Measurements from ENCODE around the gene IQCH. TPM values are rescaled to one million over a fixed set of nuclear protein-coding genes. Genes with fewer than 3 reads are reported as not detected.

Gene IQCH
- total RNA-seq, 2 experiments from 2014 or later, result 1.5 to 2.0 TPM

DNA sequence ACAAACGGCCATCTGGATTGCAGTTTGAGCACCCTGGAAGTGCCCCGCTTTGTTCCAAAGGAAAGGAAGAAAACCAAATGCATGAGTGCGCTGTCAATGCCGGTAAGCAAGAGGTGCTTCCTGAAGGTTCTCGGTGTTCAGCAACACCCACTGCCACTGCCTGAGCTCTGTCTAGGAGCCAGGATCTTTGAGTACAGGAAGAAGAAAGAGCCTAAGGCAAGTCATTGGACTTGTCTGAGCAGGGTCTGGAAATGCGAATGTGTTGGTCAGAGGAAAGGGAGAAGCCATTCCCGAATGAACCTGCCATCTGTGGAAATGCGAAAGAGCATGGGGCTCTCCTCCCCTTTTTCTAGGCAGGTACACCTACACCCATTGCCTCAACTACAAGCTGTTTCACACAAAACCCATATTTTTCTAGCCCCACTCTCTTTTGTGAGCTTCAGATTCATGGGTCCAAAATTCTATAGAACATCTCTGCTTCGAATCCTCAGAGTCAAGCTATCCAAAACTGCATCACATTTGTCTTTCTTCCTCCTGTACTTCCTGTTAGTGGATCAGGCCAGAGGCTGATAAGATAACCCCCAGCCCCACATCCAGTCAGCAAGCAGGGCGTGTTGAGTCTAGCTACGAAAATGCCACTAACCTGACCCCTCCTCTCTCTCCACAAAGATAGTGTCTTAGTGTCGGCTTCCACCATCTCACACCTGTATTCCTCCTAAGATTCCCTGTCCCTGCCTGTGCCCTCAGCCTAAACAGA lies 210.8 kb downstream of the IQCH start:
- CTCF ChIA-PET, result interaction anchor here (2.1 kb wide), 1 partner anchor 8 kb away, joined by 7 read pairs; no protein-coding TSS in a partner anchor
- POLR2A ChIA-PET, result no interaction called here

DNA sequence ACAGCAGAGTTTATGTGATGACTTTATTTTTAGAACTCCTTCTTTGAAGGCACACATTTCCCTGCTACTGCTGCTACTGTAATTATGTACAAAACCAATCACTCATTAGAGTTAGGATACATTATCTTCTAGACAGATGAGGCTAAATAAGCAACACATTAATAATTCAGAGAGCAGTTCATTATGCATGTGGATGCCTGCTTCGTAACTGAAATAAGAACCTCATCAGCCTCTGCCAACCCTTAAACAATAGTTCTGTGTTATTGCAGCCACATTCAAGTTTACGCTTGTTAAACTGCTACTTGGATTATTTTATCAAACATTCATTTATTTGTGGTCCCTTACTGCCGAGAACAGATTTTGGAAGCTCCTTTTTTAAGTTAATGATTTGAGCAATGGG lies 213.8 kb downstream of the IQCH start:
- ChIA-PET POLR2A (no interaction called here), CTCF (no interaction called here)

- ChIA-PET CTCF (no interaction called here), POLR2A (no interaction called here)
These were observed 215.1 kb downstream of the IQCH start for GRCh38 chr15:67469680-67470079.

GRCh38 chr15:67472957-67473356 lies 218.4 kb downstream of the IQCH start:
- ChIA-PET POLR2A (no interaction called here), CTCF (no interaction called here)

GRCh38 chr15:67474405-67475110 lies 220.0 kb downstream of the IQCH start:
- POLR2A ChIA-PET, result no interaction called here
- CTCF ChIA-PET, result no interaction called here

GRCh38 chr15:67479781-67480505 lies 225.4 kb downstream of the IQCH start:
- ChIA-PET POLR2A (no interaction called here), CTCF (no interaction called here)

- POLR2A ChIA-PET, result no interaction called here
- CTCF ChIA-PET, result no interaction called here
These were observed 226.2 kb downstream of the IQCH start for GRCh38 chr15:67480741-67481140.

GRCh38 chr15:67481680-67482079 lies 227.1 kb downstream of the IQCH start:
- CTCF ChIA-PET, result no interaction called here

GRCh38 chr15:67495585-67495984 lies 241.0 kb downstream of the IQCH start:
- POLR2A ChIA-PET, result no interaction called here
- CTCF ChIA-PET, result interaction anchor here (1.1 kb wide), 1 partner anchor 39 kb away, joined by 3 read pairs; no protein-coding TSS in a partner anchor

More at GRCh38 chr15:67481680-67482079, 227.1 kb downstream of the IQCH start:
- POLR2A ChIA-PET, result no interaction called here

DNA sequence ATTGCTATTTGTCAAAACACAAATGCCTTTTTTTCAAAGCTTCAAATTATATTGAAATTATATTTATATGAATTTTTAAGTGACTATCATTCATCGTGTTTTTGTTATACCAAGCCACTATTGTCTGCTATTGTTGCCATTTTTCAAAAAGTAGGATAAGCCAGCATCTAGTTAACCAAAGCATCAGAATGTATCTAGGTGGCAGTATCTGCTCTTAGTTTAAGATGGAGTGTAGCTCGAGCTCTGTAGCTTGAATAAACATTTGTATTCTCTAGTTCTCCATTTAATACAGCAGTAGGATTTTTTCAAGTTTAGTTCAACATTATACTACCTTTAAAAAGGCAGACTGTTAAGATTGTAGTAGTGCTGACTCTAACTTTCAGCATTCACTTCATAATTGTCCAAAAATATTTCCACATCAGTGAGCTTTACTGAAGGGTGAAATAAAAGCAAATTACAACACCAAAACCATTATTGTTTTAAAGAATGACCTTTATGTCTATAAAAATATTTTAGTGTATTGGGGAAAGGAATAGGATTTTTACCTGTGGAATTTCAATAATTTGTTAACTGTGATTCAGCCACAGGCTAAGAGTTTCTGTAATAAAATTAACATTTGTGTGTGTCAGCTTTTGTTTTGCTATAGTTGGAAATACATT lies 246.7 kb downstream of the IQCH start:
- CTCF ChIA-PET, result no interaction called here
- POLR2A ChIA-PET, result interaction anchor here (0.5 to 0.6 kb wide), 2 partner anchors 21 to 567 kb away, joined by 4 read pairs; no protein-coding TSS in a partner anchor

GRCh38 chr15:67501836-67502461 lies 247.4 kb downstream of the IQCH start:
- POLR2A ChIA-PET, result no interaction called here
- CTCF ChIA-PET, result no interaction called here

DNA sequence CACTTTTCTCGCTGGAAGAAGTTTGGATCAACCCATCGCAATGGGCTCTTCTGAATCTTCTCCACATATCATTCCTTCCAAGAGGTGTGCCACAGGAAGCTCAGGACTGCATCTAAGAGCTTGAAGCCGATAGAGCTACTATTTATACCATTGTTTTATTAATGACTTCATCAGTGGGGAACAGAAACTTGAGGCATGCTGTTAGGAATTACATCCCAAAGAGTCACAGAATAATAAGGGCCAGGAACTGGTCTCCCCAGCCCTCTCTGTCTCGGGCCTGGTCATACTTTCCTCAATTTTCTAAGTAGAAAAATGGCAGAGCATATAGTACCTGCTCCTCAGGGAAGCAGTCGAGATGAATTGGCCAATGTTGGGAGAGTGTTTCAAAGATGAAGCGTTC lies 249.5 kb downstream of the IQCH start:
- ChIA-PET CTCF (no interaction called here), POLR2A (no interaction called here)

DNA sequence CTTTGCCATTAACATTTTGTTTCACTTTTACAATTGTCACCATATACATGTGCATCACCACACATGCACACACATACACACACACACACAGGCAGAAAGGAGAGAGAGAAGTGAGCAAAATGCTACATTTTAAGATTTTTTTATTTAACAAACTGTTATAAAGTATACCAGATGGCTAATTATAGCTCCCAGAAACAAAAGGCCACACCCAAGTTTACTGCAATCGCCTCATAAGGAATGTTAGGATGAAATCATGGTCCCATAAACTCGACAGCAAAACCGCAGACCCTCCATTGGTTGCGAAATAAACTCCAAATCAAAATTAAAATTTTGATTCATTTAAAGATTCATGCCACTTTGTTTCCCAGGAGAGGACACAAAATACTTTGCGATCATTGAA lies 250.2 kb downstream of the IQCH start:
- CTCF ChIA-PET, result no interaction called here
- POLR2A ChIA-PET, result no interaction called here

DNA sequence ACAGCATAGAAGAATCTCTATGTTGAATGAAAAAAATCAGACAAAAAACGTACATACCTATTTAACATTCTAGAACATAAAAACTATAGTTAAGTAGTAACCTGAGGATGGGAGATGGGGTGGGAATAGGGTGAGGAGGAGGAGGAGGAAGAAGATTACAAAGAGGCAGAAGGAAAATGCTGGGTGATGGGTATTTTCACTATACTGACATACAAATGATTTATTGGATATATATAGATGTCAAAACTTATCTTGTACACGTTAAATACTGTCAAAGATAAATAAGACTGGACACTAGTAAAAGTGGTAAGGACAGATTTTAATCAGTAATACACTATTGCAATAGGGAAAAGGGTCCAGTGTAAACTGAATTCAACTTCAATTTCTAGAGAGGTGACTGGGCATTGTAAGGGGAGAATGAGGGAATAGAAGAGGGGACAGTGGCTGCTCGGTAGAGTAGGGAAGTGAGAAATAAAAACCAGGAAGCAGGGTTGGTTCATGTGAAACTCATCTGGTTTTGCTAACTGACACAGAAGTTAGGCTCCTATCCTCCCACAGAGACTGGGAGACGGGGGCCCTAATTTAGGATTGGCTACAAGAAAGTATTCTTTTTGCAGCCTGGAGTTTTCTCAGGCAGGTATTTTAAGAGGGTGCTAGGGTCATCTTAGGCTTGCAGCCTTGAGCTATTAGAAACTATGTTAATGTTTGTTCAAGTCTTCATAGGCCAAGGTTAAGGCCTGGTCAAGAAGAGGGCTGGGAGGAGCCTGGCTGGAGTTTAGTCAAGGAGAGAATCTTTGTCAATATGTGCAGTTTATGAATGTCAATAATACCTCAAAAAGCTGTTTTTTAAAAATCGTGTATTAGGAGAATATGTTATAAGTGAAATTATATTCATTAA lies 251.3 kb downstream of the IQCH start:
- POLR2A ChIA-PET, result no interaction called here
- CTCF ChIA-PET, result interaction anchor here (1.5 kb wide), 1 partner anchor 49 kb away, joined by 6 read pairs; no protein-coding TSS in a partner anchor

DNA sequence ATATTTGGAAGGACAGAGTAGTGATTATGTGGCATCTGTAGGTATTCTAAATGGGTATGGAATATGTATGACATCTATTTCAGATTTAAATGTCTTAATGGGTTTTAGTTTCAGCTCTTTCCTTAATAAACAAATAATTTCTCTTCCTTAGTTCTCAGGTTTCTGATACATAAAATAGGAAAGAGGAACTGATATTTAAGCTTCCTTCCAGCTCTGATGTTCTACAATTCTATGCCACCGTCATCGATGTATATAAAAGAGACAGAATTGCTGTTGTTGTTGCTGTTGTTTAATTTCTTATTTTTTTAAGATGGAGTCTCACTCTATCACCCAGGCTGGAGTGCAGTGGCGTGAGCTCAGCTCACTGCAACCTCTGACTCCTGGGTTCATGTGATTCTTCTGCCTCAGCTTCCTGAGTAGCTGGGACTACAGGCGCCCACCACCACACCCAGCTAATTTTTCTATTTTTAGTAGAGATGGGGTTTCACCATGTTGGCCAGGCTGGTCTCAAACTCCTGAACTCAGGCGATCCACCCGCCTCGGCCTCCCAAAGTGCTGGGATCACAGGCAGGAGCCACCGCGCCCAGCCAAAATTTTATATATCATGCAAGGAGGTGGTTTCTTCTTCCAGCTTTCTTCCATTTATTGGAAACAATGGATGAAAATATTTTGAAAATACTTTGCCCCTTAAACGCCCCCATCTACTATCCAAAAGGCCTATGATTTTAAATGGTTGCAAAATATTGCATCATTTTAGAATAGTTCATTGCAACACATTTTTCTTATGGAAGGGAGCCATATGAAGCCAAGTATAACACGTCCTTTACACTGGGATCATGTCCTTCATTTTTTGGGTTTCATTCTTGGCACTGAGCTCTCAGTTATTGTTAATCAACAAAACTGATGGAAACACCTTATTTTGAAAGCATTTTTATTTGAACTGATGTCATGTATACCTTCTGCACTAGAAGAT lies 252.5 kb downstream of the IQCH start:
- ChIA-PET CTCF (interaction anchor here (1.5 kb wide), 1 partner anchor 50 kb away, joined by 6 read pairs; no protein-coding TSS in a partner anchor), POLR2A (no interaction called here)

- POLR2A ChIA-PET, result no interaction called here
These were observed 253.8 kb downstream of the IQCH start for GRCh38 chr15:67508407-67508806.

DNA sequence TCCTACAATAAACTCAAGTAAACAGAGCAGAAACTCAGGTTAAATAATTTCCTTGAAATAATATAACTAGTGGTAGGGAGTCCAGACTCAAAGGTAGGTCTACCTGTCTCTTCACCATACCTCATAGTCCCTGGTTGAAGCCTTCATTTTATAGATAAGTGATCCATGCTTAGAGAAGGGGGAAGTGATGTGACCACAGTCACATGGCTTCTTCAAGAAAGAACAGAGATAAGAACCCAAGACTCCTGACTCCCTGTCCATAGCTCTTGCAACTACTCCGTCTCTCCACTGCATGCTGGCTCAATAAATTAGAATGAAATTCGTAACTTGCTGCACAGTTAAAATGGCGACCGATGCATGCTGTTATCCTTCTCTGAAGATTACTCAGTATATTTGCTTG lies 255.3 kb downstream of the IQCH start:
- ChIA-PET POLR2A (no interaction called here), CTCF (no interaction called here)

More at GRCh38 chr15:67508407-67508806, 253.8 kb downstream of the IQCH start:
- CTCF ChIA-PET, result no interaction called here

Measured in activated CD8-positive, alpha-beta memory T cell treated with anti-CD3 and anti-CD28 coated beads for 36 hours (primary cell).